Measurements from ENCODE around the gene GFER. TPM values are rescaled to one million over a fixed set of nuclear protein-coding genes. Genes with fewer than 3 reads are reported as not detected.
A peak's percentile ranks its signal among the peaks of the same experiment; 100 is the strongest.

Gene GFER
- total and polyA plus RNA-seq, 11 donors: 18.0 to 51.1 (median 23.8) TPM

GRCh38 chr16:1998360-1998835 is 14.4 kb downstream of the GFER start:
- Histone ChIP-seq H3K4me3 (no peak overlapping the region), H3K9me3 (no peaks in the 10 kb centered on the region), H3K4me1 (peaks cover 0 to 12% (median under 1%) of the 10 kb centered on the region in 12 donors), H3K27me3 (no peaks in the 10 kb centered on the region), H3K27ac (no peak overlapping the region), H3K36me3 (peaks cover 0 to 71% (median 63%) of the 10 kb centered on the region in 9 donors)
- intact Hi-C loops (cut with DNase I): loop anchor here in 1 of 10 donors (10.0 kb wide), 1 partner anchor 134 kb away; no protein-coding TSS in a partner anchor
- WGBS, 4 donors: 93 to 97% (median 94%) methylated on average over 19 to 27 of the region's 27 CpGs
- no peak for DNase-seq
- no peak for ATAC-seq
- no peak for TF ChIP-seq POLR2A (IDR thresholded peaks at IDR 0.05)
- TF ChIP-seq, protein P1, sequence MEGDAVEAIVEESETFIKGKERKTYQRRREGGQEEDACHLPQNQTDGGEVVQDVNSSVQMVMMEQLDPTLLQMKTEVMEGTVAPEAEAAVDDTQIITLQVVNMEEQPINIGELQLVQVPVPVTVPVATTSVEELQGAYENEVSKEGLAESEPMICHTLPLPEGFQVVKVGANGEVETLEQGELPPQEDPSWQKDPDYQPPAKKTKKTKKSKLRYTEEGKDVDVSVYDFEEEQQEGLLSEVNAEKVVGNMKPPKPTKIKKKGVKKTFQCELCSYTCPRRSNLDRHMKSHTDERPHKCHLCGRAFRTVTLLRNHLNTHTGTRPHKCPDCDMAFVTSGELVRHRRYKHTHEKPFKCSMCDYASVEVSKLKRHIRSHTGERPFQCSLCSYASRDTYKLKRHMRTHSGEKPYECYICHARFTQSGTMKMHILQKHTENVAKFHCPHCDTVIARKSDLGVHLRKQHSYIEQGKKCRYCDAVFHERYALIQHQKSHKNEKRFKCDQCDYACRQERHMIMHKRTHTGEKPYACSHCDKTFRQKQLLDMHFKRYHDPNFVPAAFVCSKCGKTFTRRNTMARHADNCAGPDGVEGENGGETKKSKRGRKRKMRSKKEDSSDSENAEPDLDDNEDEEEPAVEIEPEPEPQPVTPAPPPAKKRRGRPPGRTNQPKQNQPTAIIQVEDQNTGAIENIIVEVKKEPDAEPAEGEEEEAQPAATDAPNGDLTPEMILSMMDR (IDR thresholded peaks at IDR 0.05): no peak

- H3K27ac ChIP-seq: no peak overlapping the region
- 83 to 95% (median 93%) methylated on average over 19 to 39 of the region's 39 CpGs for WGBS, 4 donors
- H3K36me3 ChIP-seq: peaks cover 0 to 72% (median 63%) of the 10 kb centered on the region in 9 donors
Measured at GRCh38 chr16:1998852-1999801, 15.1 kb downstream of the GFER start.

DNA sequence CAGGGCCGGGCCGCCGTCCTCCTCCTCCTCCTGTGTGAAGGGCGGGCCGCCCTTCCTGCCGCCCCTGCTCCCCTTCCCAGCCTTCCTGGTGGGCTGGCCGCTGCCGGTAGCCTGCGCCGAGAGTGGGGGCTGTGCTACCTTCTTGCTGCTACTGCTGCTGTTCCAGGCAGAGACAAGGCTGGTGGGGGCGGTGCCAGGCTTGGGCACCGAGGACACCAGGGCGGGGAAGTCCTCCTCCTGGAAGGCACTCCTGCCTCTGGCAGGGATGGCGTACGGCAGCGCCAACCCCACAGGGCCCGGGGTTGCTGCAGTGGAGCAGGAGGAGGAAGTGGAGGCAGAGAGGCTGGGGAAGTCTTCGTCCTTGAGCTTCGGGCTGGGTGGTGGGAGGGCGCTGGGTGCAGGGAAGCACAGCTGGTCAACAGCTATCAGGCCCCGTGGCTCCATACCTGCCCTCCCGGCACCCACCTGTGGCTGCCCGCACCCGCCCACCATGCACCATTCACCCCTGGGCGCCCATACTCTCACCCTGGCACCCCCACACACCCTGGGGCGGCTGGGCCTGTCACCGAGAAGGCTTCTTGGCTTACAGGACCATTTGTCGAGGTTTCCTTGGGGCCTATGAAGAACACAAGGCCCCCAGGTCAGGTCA is 16.0 kb downstream of the GFER start:
- Histone ChIP-seq H3K9me3 (no peaks in the 10 kb centered on the region), H3K4me1 (peaks cover 0 to 28% (median 16%) of the 10 kb centered on the region in 12 donors), H3K36me3 (peaks cover 0 to 72% (median 63%) of the 10 kb centered on the region in 9 donors), H3K27ac (no peak overlapping the region), H3K27me3 (no peaks in the 10 kb centered on the region), H3K4me3 (no peak overlapping the region)
- intact Hi-C loops (cut with DNase I): loop anchor here in 2 of 10 donors (10.0 kb wide), 3 partner anchors 135 to 505 kb away; partner anchors contain the start of gene TRAF7 (in 1 of the 2)
- 72 to 84% (median 82%) methylated on average over 16 to 28 of the region's 28 CpGs for WGBS, 4 donors
- TF ChIP-seq, protein P1 (IDR thresholded peaks at IDR 0.05): no peak
- TF ChIP-seq POLR2A (IDR thresholded peaks at IDR 0.05): no peak
- ATAC-seq (no peak), DNase-seq (no peak)

More at GRCh38 chr16:1998852-1999801, 15.1 kb downstream of the GFER start:
- Histone ChIP-seq H3K9me3 (no peaks in the 10 kb centered on the region), H3K4me1 (peaks cover 0 to 19% (median 8%) of the 10 kb centered on the region in 12 donors), H3K4me3 (no peak overlapping the region), H3K27me3 (no peaks in the 10 kb centered on the region)
- TF ChIP-seq POLR2A (IDR thresholded peaks at IDR 0.05): no peak
- TF ChIP-seq, protein P1 (IDR thresholded peaks at IDR 0.05): no peak
- ATAC-seq: no peak
- peak in 1 of 5 donors; percentile 62 for DNase-seq
- intact Hi-C loops (cut with DNase I): loop anchor here in 1 of 10 donors (10.0 kb wide), 1 partner anchor 134 kb away; no protein-coding TSS in a partner anchor
